AG10803 (cell line): ENCODE data around the gene DYNLL1.

Source experiments
- DNase-seq: peaks from one replicate; pipeline ENCODE4 v3.0.0; 2010; ENCODE audit warnings: low read depth
- H3K4me3 ChIP-seq: 2 replicates; pipeline ENCODE4 v1.5.1; 2011; ENCODE audit warnings: mild to moderate bottlenecking, low read length, control low read depth
- CTCF ChIP-seq: conservative IDR thresholded peaks from 2 replicates; pipeline ENCODE4 v1.5.1; 2011; ENCODE audit warnings: mild to moderate bottlenecking, low read length, control low read depth, inconsistent platforms

The DYNLL1 gene

GRCh38 chr12:120542166-120542565 lies 46.3 kb downstream of the DYNLL1 start:
- DNase-seq: no peak
- no peak for TF ChIP-seq CTCF
- no peak overlapping the region for H3K4me3 ChIP-seq

- no peak for DNase-seq
- no peak overlapping the region for H3K4me3 ChIP-seq
- no peak for TF ChIP-seq CTCF
Observed at GRCh38 chr12:120544691-120545090, 48.8 kb downstream of the DYNLL1 start.

- no peak for TF ChIP-seq CTCF
- no peak overlapping the region for H3K4me3 ChIP-seq
- no peak for DNase-seq
Observed at GRCh38 chr12:120546050-120546386, 50.1 kb downstream of the DYNLL1 start.
